Measurements from ENCODE around the gene MS4A10. TPM values are rescaled to one million over a fixed set of nuclear protein-coding genes. Genes with fewer than 3 reads are reported as not detected.

Gene MS4A10
- total and polyA plus RNA-seq, 2 of the 8 experiments (the other 6 are each of a cell fraction or from before 2014, with no cell fraction given) = not detected

DNA sequence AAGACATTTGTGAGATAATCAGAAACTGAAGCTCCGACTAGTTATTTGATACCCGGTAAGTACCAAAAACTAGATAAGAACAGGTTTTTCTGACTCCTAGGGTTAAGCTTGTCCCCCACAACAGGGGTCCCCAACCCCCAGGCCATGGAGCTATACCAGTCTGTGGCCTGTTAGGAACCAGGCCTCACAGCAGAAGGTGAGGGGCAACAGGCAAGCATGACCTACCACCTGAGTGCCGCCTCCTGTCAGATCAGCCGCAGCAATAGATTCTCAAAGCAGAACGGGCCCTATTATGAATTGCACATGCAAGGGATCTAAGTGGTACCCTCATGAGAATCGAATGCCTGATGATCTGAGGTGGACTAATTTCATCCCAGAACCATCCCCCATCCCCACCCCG, 1.2 kb upstream of the MS4A10 start:
- H3K9ac ChIP-seq (replicated peaks in 1 of 4; ENCODE audit: extremely low read depth in 1 of 4, low read depth in 3 of 4, low read length in 3 of 4) = no peak overlapping the region
- no peak overlapping the region for H2BK20ac ChIP-seq (ENCODE audit: low read length)
- H3K27ac ChIP-seq (ENCODE audit: low read depth, low read length) = no peak overlapping the region
- no peak overlapping the region for H3K4me3 ChIP-seq (ENCODE audit: extremely low read depth in 1 of 4, insufficient read depth in 2 of 4, low read depth in 3 of 4, low read length in 4 of 4)
- no peak overlapping the region for H2AK5ac ChIP-seq (ENCODE audit: low read depth, low read length)
- CTCF ChIA-PET (ENCODE audit: partially characterized antibody) = interaction anchor here (0.9 to 1.9 kb wide), 3 partner anchors 9 to 48 kb away, joined by 3 to 6 read pairs (median 4); partner anchors contain the start of gene MS4A15
- FAIRE-seq (no peak), DNase-seq (ENCODE audit: low read depth in 1 of 2, low spot score in 2 of 2) (no peak)
- H2BK12ac ChIP-seq (ENCODE audit: low read depth, low read length) = no peak overlapping the region
- H4K20me1 ChIP-seq (replicated peaks in 1 of 2; ENCODE audit: control insufficient read depth in 1 of 2, insufficient read depth in 2 of 2, low read length in 2 of 2) = no peaks in the 10 kb centered on the region
- no peaks in the 10 kb centered on the region for H3K23me2 ChIP-seq (ENCODE audit: low read depth, low read length)
- H3K14ac ChIP-seq (ENCODE audit: insufficient read length) = no peak overlapping the region
- no peaks in the 10 kb centered on the region; a peak in 1 of 7 replicates for H3K4me1 ChIP-seq (replicated peaks in 1 of 4; ENCODE audit: control insufficient read depth in 3 of 4, insufficient read depth in 4 of 4, low read length in 3 of 4)
- H3K4me2 ChIP-seq (ENCODE audit: insufficient read depth in 1 of 2, low read depth in 2 of 2, low read length in 2 of 2) = no peak overlapping the region
- no peak overlapping the region for H2BK15ac ChIP-seq (ENCODE audit: low read length)
- H3K9me3 ChIP-seq (ENCODE audit: insufficient read depth in 2 of 2, low read depth in 1 of 2, low read length in 1 of 2) = 0 out of 4 replicates have a peak, but pooled peaks cover 0 to 3% of the 10 kb centered on the region in 2 experiments
- H3K36me3 ChIP-seq (ENCODE audit: control insufficient read depth in 2 of 4, insufficient read depth in 4 of 4, low read length in 3 of 4) = no peaks in the 10 kb centered on the region
- H3K18ac ChIP-seq (ENCODE audit: extremely low read depth, low read length) = no peak overlapping the region
- H4K8ac ChIP-seq (ENCODE audit: extremely low read depth, insufficient read depth, low read length) = no peak overlapping the region
- TF ChIP-seq TEAD4 (IDR thresholded peaks at IDR 0.05; ENCODE audit: low read depth, low read length) (no peak), TAF1 (IDR thresholded peaks at IDR 0.05; ENCODE audit: low read depth, low read length) (no peak), EP300 (IDR thresholded peaks at IDR 0.05; ENCODE audit: borderline replicate concordance in 1 of 2, low read depth in 2 of 2, low read length in 2 of 2) (no peak)
- TF ChIP-seq, protein P1, sequence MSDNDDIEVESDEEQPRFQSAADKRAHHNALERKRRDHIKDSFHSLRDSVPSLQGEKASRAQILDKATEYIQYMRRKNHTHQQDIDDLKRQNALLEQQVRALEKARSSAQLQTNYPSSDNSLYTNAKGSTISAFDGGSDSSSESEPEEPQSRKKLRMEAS (IDR thresholded peaks at IDR 0.05) = no peak
- 87% methylated on average over 7 of the region's 7 CpGs; no CpG with 5 or more reads in 1 of the 2 experiments for WGBS, 2 experiments (ENCODE audit: extremely low coverage in 1 of 2, insufficient coverage in 1 of 2, insufficient read length in 1 of 2, insufficient replicate concordance in 2 of 2, low coverage in 1 of 2, low lambda C conversion rate in 2 of 2, missing lambda C conversion rate in 1 of 2)
- no peak overlapping the region for H2BK5ac ChIP-seq (ENCODE audit: low read depth, low read length)
- no peak overlapping the region for H3K4ac ChIP-seq (replicated peaks; ENCODE audit: insufficient read length, low read depth, low read length)
- no peaks in the 10 kb centered on the region for H3K79me2 ChIP-seq (ENCODE audit: control insufficient read depth in 1 of 2, insufficient read depth in 2 of 2, low read length in 2 of 2)
- no peak overlapping the region for H3K23ac ChIP-seq (ENCODE audit: insufficient read length)
- no peak overlapping the region for H4K5ac ChIP-seq (ENCODE audit: insufficient read length, low read depth, low read length)
- no peak overlapping the region for H2BK120ac ChIP-seq (replicated peaks; ENCODE audit: low read depth, low read length)
- H3K56ac ChIP-seq (replicated peaks; ENCODE audit: insufficient read length, low read depth, low read length) = no peak overlapping the region
- H3K79me1 ChIP-seq (ENCODE audit: low read depth, low read length) = no peaks in the 10 kb centered on the region
- POLR2A ChIA-PET (ENCODE audit: partially characterized antibody) = interaction anchor here (1.6 kb wide), 1 partner anchor 105 kb away, joined by 3 read pairs; no protein-coding TSS in a partner anchor
- no peak overlapping the region for H2AFZ ChIP-seq (ENCODE audit: low read length)
- no peak overlapping the region for H4K91ac ChIP-seq (replicated peaks; ENCODE audit: insufficient read length, low read length)
- no peaks in the 10 kb centered on the region; a peak in 1 of 7 replicates for H3K27me3 ChIP-seq (replicated peaks in 1 of 4; ENCODE audit: control insufficient read depth in 3 of 4, extremely low read depth in 1 of 4, insufficient read depth in 3 of 4, low read length in 3 of 4)

All from H1 (cell line).